ENCODE results near the gene CCL23. TPM values are rescaled to one million over a fixed set of nuclear protein-coding genes. Genes with fewer than 3 reads are reported as not detected.

Gene CCL23
- total and polyA plus RNA-seq, 2 donors (not counting 3 experiments of a cell fraction or from before 2014, with no cell fraction given): 1.0 to 1.1 TPM

DNA sequence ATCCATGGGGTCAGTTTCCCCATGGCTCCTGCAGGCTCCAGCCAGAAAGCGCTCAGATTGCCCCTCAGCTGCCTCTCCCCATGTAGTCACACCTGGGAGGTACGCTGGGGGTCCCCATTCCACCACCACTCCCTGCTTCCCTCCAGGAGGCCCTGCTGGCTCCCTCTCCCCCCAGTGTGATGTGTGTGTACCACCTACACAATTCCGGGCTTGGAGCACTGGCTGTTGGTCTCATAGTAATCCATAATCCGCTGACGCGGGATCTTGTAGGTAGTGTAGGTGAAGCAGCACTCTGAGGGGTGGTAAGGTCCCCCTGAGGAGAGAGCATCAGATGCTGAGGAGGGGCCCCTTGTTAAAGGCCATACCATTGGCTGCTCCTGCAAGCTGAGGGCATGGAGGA, 33.6 kb downstream of the CCL23 start:
- no peaks in the 10 kb centered on the region for H3K9me1 ChIP-seq (replicated peaks; ENCODE audit: control insufficient read depth, extremely low read depth, insufficient read depth, low read length)
- no peak overlapping the region for H2AFZ ChIP-seq (ENCODE audit: low read depth, low read length)
- intact Hi-C loops (cut with micrococcal nuclease) (no loop called here), dilution Hi-C loops (cut with MboI; ENCODE audit: extremely low pct_ligation_motif_present, low sequenced_read_pairs) (no loop called here)
- BruUV-seq (replicated peaks): no TSS peak
- H3K9ac ChIP-seq (replicated peaks; ENCODE audit: extremely low read depth, insufficient read depth, low read length): no peak overlapping the region
- no peaks in the 10 kb centered on the region for H3K27me3 ChIP-seq (ENCODE audit: control insufficient read depth in 2 of 2, insufficient read depth in 2 of 2, low read length in 2 of 2)
- no peak for TF ChIP-seq EZH2 (IDR thresholded peaks at IDR 0.05; ENCODE audit: borderline replicate concordance, low read depth, low read length, severe bottlenecking)
- ChIA-PET POLR2A (no interaction called here), CTCF (interaction anchor here (4.9 kb wide), 1 partner anchor 15 kb away, joined by 21 read pairs; no protein-coding TSS in a partner anchor)
- no peaks in the 10 kb centered on the region for H4K20me1 ChIP-seq (replicated peaks; ENCODE audit: control insufficient read depth, extremely low read depth, insufficient read depth, low read length)
- H3K4me2 ChIP-seq (ENCODE audit: insufficient read depth, low read length): no peak overlapping the region
- DNase-seq (ENCODE audit: low read depth, low spot score): no peak
- H3K9me3 ChIP-seq (replicated peaks; ENCODE audit: control insufficient read depth, insufficient read depth, low read length): no peaks in the 10 kb centered on the region
- H3K4me1 ChIP-seq (ENCODE audit: control insufficient read depth, extremely low read depth, insufficient read depth, low read length): peaks cover 30% of the 10 kb centered on the region
- H3K79me2 ChIP-seq (ENCODE audit: control insufficient read depth, insufficient read depth, low read length): no peaks in the 10 kb centered on the region
- H3K4me3 ChIP-seq (replicated peaks in 1 of 3; ENCODE audit: insufficient read depth in 1 of 3, low read depth in 1 of 3, low read length in 3 of 3): no peak overlapping the region
- H3K27ac ChIP-seq (ENCODE audit: insufficient read depth, low read depth, low read length): no peak overlapping the region
- no peak for FAIRE-seq
- peaks cover 0 to 4% of the 10 kb centered on the region in 2 experiments for H3K36me3 ChIP-seq (ENCODE audit: control insufficient read depth in 2 of 2, extremely low read depth in 1 of 2, insufficient read depth in 2 of 2, low read length in 2 of 2)

DNA sequence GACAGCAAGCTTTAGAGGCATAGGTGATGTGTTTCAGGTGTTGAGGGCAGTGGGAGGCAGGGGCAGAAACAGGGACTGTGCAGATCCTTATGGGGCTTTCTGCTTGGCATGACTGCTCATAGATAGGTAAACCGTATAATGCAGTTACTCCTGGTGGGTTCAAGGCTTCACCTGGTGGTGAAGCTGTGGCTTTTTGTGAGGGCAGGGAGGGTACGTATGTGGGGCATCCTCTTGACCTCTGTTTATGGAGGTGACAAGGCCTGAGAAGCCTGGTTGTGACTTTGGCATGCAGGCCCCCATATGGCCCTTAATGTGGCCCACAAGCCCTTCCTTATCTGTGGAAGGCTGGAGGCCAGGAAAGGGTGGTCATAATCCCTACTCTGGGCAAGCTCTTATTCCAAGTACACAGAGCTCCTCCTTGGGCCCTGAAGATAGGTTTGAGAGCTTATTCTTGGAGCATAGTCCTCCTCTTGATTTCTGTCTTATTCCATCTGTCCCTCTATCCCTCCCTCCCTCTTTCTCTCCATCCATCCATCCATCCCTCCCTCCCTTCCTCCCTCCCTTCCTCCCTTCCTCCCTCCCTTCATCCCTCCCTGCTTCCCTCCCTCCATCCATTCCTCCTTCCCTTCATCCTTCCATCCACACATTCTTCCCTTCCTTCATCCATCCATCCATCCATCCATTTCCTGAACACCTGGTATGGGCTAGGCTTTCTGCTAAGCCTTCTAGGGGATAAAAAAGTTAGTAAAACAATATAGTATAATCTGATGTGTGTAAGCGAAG, 35.2 kb downstream of the CCL23 start:
- DNase-seq (ENCODE audit: low read depth, low spot score): no peak
- Histone ChIP-seq H3K36me3 (ENCODE audit: control insufficient read depth in 2 of 2, extremely low read depth in 1 of 2, insufficient read depth in 2 of 2, low read length in 2 of 2) (peaks cover 0 to 4% of the 10 kb centered on the region in 2 experiments), H3K4me3 (replicated peaks in 1 of 3; ENCODE audit: insufficient read depth in 1 of 3, low read depth in 1 of 3, low read length in 3 of 3) (no peak overlapping the region), H4K20me1 (replicated peaks; ENCODE audit: control insufficient read depth, extremely low read depth, insufficient read depth, low read length) (no peaks in the 10 kb centered on the region), H3K9me3 (replicated peaks; ENCODE audit: control insufficient read depth, insufficient read depth, low read length) (no peaks in the 10 kb centered on the region), H3K79me2 (ENCODE audit: control insufficient read depth, insufficient read depth, low read length) (no peaks in the 10 kb centered on the region), H3K9me1 (replicated peaks; ENCODE audit: control insufficient read depth, extremely low read depth, insufficient read depth, low read length) (no peaks in the 10 kb centered on the region), H3K4me2 (ENCODE audit: insufficient read depth, low read length) (no peak overlapping the region), H3K27ac (ENCODE audit: insufficient read depth, low read depth, low read length) (no peak overlapping the region), H2AFZ (ENCODE audit: low read depth, low read length) (no peak overlapping the region), H3K9ac (replicated peaks; ENCODE audit: extremely low read depth, insufficient read depth, low read length) (no peak overlapping the region), H3K27me3 (ENCODE audit: control insufficient read depth in 2 of 2, insufficient read depth in 2 of 2, low read length in 2 of 2) (no peaks in the 10 kb centered on the region), H3K4me1 (ENCODE audit: control insufficient read depth, extremely low read depth, insufficient read depth, low read length) (peaks cover 31% of the 10 kb centered on the region)
- dilution Hi-C loops (cut with MboI; ENCODE audit: extremely low pct_ligation_motif_present, low sequenced_read_pairs): no loop called here
- ChIA-PET CTCF (interaction anchor here (0.9 to 4.9 kb wide), 9 partner anchors 10 to 91 kb away, joined by 3 to 22 read pairs (median 4); no protein-coding TSS in a partner anchor), POLR2A (no interaction called here)
- no TSS peak for BruUV-seq (replicated peaks)
- FAIRE-seq: no peak
- TF ChIP-seq POLR2AphosphoS5 (IDR thresholded peaks at IDR 0.05; ENCODE audit: insufficient read depth, low read depth, low read length): no peak
- TF ChIP-seq, protein P1, sequence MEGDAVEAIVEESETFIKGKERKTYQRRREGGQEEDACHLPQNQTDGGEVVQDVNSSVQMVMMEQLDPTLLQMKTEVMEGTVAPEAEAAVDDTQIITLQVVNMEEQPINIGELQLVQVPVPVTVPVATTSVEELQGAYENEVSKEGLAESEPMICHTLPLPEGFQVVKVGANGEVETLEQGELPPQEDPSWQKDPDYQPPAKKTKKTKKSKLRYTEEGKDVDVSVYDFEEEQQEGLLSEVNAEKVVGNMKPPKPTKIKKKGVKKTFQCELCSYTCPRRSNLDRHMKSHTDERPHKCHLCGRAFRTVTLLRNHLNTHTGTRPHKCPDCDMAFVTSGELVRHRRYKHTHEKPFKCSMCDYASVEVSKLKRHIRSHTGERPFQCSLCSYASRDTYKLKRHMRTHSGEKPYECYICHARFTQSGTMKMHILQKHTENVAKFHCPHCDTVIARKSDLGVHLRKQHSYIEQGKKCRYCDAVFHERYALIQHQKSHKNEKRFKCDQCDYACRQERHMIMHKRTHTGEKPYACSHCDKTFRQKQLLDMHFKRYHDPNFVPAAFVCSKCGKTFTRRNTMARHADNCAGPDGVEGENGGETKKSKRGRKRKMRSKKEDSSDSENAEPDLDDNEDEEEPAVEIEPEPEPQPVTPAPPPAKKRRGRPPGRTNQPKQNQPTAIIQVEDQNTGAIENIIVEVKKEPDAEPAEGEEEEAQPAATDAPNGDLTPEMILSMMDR (IDR thresholded peaks at IDR 0.05; ENCODE audit: extremely low read depth in 1 of 2, insufficient read depth in 1 of 2, low read depth in 1 of 2, low read length in 2 of 2): no peak
- TF ChIP-seq FOS (IDR thresholded peaks at IDR 0.05; ENCODE audit: borderline replicate concordance, insufficient read depth, low read length): no peak
- no peak for TF ChIP-seq GATA2 (IDR thresholded peaks at IDR 0.05; ENCODE audit: insufficient read depth, insufficient read length, low read depth, low read length)
- no peak for TF ChIP-seq JUN (IDR thresholded peaks at IDR 0.05; ENCODE audit: borderline replicate concordance, insufficient read depth, insufficient read length, low read depth)
- no peak for TF ChIP-seq POLR2A (IDR thresholded peaks at IDR 0.05; ENCODE audit: low read depth, low read length)
- TF ChIP-seq MYC (IDR thresholded peaks at IDR 0.05; ENCODE audit: low read depth, low read length): no peak
- TF ChIP-seq, protein P2, sequence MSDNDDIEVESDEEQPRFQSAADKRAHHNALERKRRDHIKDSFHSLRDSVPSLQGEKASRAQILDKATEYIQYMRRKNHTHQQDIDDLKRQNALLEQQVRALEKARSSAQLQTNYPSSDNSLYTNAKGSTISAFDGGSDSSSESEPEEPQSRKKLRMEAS (IDR thresholded peaks at IDR 0.05; ENCODE audit: insufficient read depth, insufficient read length): no peak
- intact Hi-C loops (cut with micrococcal nuclease): no loop called here

Data from endothelial cell of umbilical vein (primary cell).